ENCODE measurements around the gene GCC2.

GCC2 gene

GRCh38 chr2:108534584-108535356 lies 85.8 kb downstream of the GCC2 start:
- H2AFZ ChIP-seq (ENCODE audit: low read depth, low read length), result no peak overlapping the region
- peak overlapping the region; percentile 79 for H3K9ac ChIP-seq (ENCODE audit: low read length)
- H3K36me3 ChIP-seq (replicated peaks; ENCODE audit: low read depth, low read length), result peaks cover 15% of the 10 kb centered on the region
- peak overlapping the region; percentile 95 for H3K4me2 ChIP-seq (ENCODE audit: low read length)
- H3K27ac ChIP-seq (ENCODE audit: low read length), result peak overlapping the region; percentile 46
- no peak for TF ChIP-seq CTCF (IDR thresholded peaks at IDR 0.05; ENCODE audit: low read depth, low read length)
- TF ChIP-seq EZH2phosphoT487 (IDR thresholded peaks at IDR 0.05; ENCODE audit: low read depth), result no peak
- H3K27me3 ChIP-seq (ENCODE audit: low read depth, low read length), result no peaks in the 10 kb centered on the region
- peak overlapping the region; percentile 87 for H3K4me3 ChIP-seq (ENCODE audit: low read length)
- peaks cover 43% of the 10 kb centered on the region for H4K20me1 ChIP-seq (ENCODE audit: insufficient read depth, low read length)
- H3K9me3 ChIP-seq (ENCODE audit: insufficient read depth, low read length), result no peaks in the 10 kb centered on the region
- H3K79me2 ChIP-seq (ENCODE audit: low read length), result peaks cover 54% of the 10 kb centered on the region
- H3K4me1 ChIP-seq (ENCODE audit: low read length), result peaks cover 31% of the 10 kb centered on the region

GRCh38 chr2:108535357-108535631 lies 86.3 kb downstream of the GCC2 start:
- Histone ChIP-seq H3K27ac (ENCODE audit: low read length) (no peak overlapping the region), H2AFZ (ENCODE audit: low read depth, low read length) (no peak overlapping the region), H3K4me1 (ENCODE audit: low read length) (peaks cover 31% of the 10 kb centered on the region), H4K20me1 (ENCODE audit: insufficient read depth, low read length) (peaks cover 43% of the 10 kb centered on the region), H3K9ac (ENCODE audit: low read length) (peak overlapping the region; percentile 79), H3K9me3 (ENCODE audit: insufficient read depth, low read length) (no peaks in the 10 kb centered on the region), H3K27me3 (ENCODE audit: low read depth, low read length) (no peaks in the 10 kb centered on the region), H3K4me2 (ENCODE audit: low read length) (peak overlapping the region; percentile 95), H3K36me3 (replicated peaks; ENCODE audit: low read depth, low read length) (peaks cover 15% of the 10 kb centered on the region), H3K4me3 (ENCODE audit: low read length) (peak overlapping the region; percentile 87), H3K79me2 (ENCODE audit: low read length) (peaks cover 58% of the 10 kb centered on the region)
- TF ChIP-seq CTCF (IDR thresholded peaks at IDR 0.05; ENCODE audit: low read depth, low read length), result no peak
- no peak for TF ChIP-seq EZH2phosphoT487 (IDR thresholded peaks at IDR 0.05; ENCODE audit: low read depth)

- no peak overlapping the region for H3K27ac ChIP-seq (ENCODE audit: low read length)
- H4K20me1 ChIP-seq (ENCODE audit: insufficient read depth, low read length), result peaks cover 49% of the 10 kb centered on the region
- no peak overlapping the region for H2AFZ ChIP-seq (ENCODE audit: low read depth, low read length)
- peak overlapping the region; percentile 79; the same call in 1 of the 2 replicates for H3K9ac ChIP-seq (ENCODE audit: low read length)
- no peaks in the 10 kb centered on the region for H3K9me3 ChIP-seq (ENCODE audit: insufficient read depth, low read length)
- H3K4me3 ChIP-seq (ENCODE audit: low read length), result peak overlapping the region; percentile 87
- no peak for TF ChIP-seq EZH2phosphoT487 (IDR thresholded peaks at IDR 0.05; ENCODE audit: low read depth)
- no peak for TF ChIP-seq CTCF (IDR thresholded peaks at IDR 0.05; ENCODE audit: low read depth, low read length)
- H3K79me2 ChIP-seq (ENCODE audit: low read length), result peaks cover 67% of the 10 kb centered on the region
- peaks cover 23% of the 10 kb centered on the region for H3K36me3 ChIP-seq (replicated peaks; ENCODE audit: low read depth, low read length)
- peaks cover 26% of the 10 kb centered on the region for H3K4me1 ChIP-seq (ENCODE audit: low read length)
- peak overlapping the region; percentile 95 for H3K4me2 ChIP-seq (ENCODE audit: low read length)
- no peaks in the 10 kb centered on the region for H3K27me3 ChIP-seq (ENCODE audit: low read depth, low read length)
Observed at GRCh38 chr2:108536133-108536780, 87.3 kb downstream of the GCC2 start.

GRCh38 chr2:108536911-108537310 lies 87.9 kb downstream of the GCC2 start:
- Histone ChIP-seq H3K4me3 (ENCODE audit: low read length) (no peak overlapping the region), H3K9me3 (ENCODE audit: insufficient read depth, low read length) (no peaks in the 10 kb centered on the region), H3K79me2 (ENCODE audit: low read length) (peaks cover 73% of the 10 kb centered on the region), H3K9ac (ENCODE audit: low read length) (no peak overlapping the region), H2AFZ (ENCODE audit: low read depth, low read length) (no peak overlapping the region), H3K27me3 (ENCODE audit: low read depth, low read length) (no peaks in the 10 kb centered on the region), H3K27ac (ENCODE audit: low read length) (no peak overlapping the region), H3K36me3 (replicated peaks; ENCODE audit: low read depth, low read length) (peaks cover 27% of the 10 kb centered on the region), H4K20me1 (ENCODE audit: insufficient read depth, low read length) (peaks cover 54% of the 10 kb centered on the region), H3K4me2 (ENCODE audit: low read length) (no peak overlapping the region), H3K4me1 (ENCODE audit: low read length) (peaks cover 19% of the 10 kb centered on the region)
- TF ChIP-seq CTCF (IDR thresholded peaks at IDR 0.05; ENCODE audit: low read depth, low read length) (no peak), EZH2phosphoT487 (IDR thresholded peaks at IDR 0.05; ENCODE audit: low read depth) (no peak)

Measured in OCI-LY3 (cell line).